Fibroblast of the aortic adventitia (primary cell): ENCODE data around the gene KLHL26. TPM values are rescaled to one million over a fixed set of nuclear protein-coding genes. Genes with fewer than 3 reads are reported as not detected.
A peak's percentile ranks its signal among the peaks of the same experiment; 100 is the strongest.

Experiments
- DNase-seq: peaks from one replicate; pipeline ENCODE4 v3.0.0-alpha.2; 2010; ENCODE audit warnings: low read depth
- H3K4me3 ChIP-seq: 2 replicates; pipeline ENCODE4 v1.5.1; 2011; ENCODE audit warnings: low read depth, mild to moderate bottlenecking, control low read depth, low read length, moderate library complexity
- CTCF ChIP-seq: IDR thresholded peaks from 2 replicates; pipeline ENCODE4 v1.5.1; 2011; ENCODE audit warnings: mild to moderate bottlenecking, low read length, control low read depth, inconsistent platforms; ENCODE audit not compliant: insufficient read depth
- total RNA-seq: library from RNA; depleted of rRNA; stranded (reverse); fragments of >200 nt; gene quantifications from 2 replicates; pipeline ENCODE4 v1.2.3, GENCODE V29; 2012; ENCODE audit warnings: low replicate concordance

Gene KLHL26
- total RNA-seq, 1 donor: 3.9 TPM

GRCh38 chr19:18700501-18701249 lies 63.8 kb downstream of the KLHL26 start:
- peak overlapping the region; percentile 53 for H3K4me3 ChIP-seq
- peak; percentile 65 for DNase-seq
- TF ChIP-seq CTCF: no peak

GRCh38 chr19:18701250-18701608 lies 64.4 kb downstream of the KLHL26 start:
- H3K4me3 ChIP-seq: peak overlapping the region; percentile 53
- no peak for TF ChIP-seq CTCF
- DNase-seq: no peak

- TF ChIP-seq CTCF: no peak
- H3K4me3 ChIP-seq: no peak overlapping the region
- no peak for DNase-seq
Measured at GRCh38 chr19:18704054-18704453, 67.2 kb downstream of the KLHL26 start.

GRCh38 chr19:18704971-18705370 lies 68.1 kb downstream of the KLHL26 start:
- no peak for DNase-seq
- no peak for TF ChIP-seq CTCF
- no peak overlapping the region for H3K4me3 ChIP-seq

- no peak overlapping the region for H3K4me3 ChIP-seq
- TF ChIP-seq CTCF: no peak
- no peak for DNase-seq
Measured at GRCh38 chr19:18708452-18709231, 71.8 kb downstream of the KLHL26 start.

- H3K4me3 ChIP-seq: no peak overlapping the region
- DNase-seq: no peak
- no peak for TF ChIP-seq CTCF
Measured at GRCh38 chr19:18709546-18709945, 72.7 kb downstream of the KLHL26 start.
